GDM1 (cell line): ENCODE results near the gene C10orf143.
"Not testable (repeated sequence)": the region's sequence is repeated elsewhere in the genome, so short reads cannot be mapped to it uniquely, and the experiment has no call there.

Experiments
- DNase-seq: peaks from one replicate; lab custom pipeline; 2025; lab: John Stamatoyannopoulos, UW

C10orf143 gene

GRCh38 chr10:130110246-130111112 is at the start of gene C10orf143:
C10orf143 (minus strand) TSS chr10:130110830; CDS start chr10:130110772, 58 bp downstream.
- peak; percentile 94 for DNase-seq

GRCh38 chr10:130159192-130159794 is 48.7 kb upstream of the C10orf143 start:
- no peak for DNase-seq

- DNase-seq, result no peak
Observed at GRCh38 chr10:130146042-130146441, 35.4 kb upstream of the C10orf143 start.

GRCh38 chr10:130141878-130142277 is 31.2 kb upstream of the C10orf143 start:
- no peak for DNase-seq

- no peak for DNase-seq
Observed at GRCh38 chr10:130141460-130141859, 30.8 kb upstream of the C10orf143 start.

GRCh38 chr10:130141038-130141437 is 30.4 kb upstream of the C10orf143 start:
- DNase-seq, result no peak

- no peak for DNase-seq
Observed at GRCh38 chr10:130140425-130140824, 29.8 kb upstream of the C10orf143 start.

GRCh38 chr10:130138479-130138866 is 27.8 kb upstream of the C10orf143 start:
- DNase-seq, result no peak

GRCh38 chr10:130137659-130138478 is 27.2 kb upstream of the C10orf143 start:
- no peak for DNase-seq

- DNase-seq, result no peak
Observed at GRCh38 chr10:130137090-130137448, 26.4 kb upstream of the C10orf143 start.

- peak; percentile 69 for DNase-seq
Observed at GRCh38 chr10:130136226-130137089, 25.8 kb upstream of the C10orf143 start, which contains the start of gene GLRX3. GLRX3 (plus strand) TSS chr10:130136391; CDS start chr10:130136421, 30 bp downstream.

GRCh38 chr10:130135676-130136225 is 25.1 kb upstream of the C10orf143 start:
- no peak for DNase-seq

GRCh38 chr10:130128922-130129321 is 18.3 kb upstream of the C10orf143 start:
- no peak for DNase-seq

- DNase-seq, result no peak
Observed at GRCh38 chr10:130128062-130128781, 17.6 kb upstream of the C10orf143 start.

- peak; percentile 48 for DNase-seq
Observed at GRCh38 chr10:130127364-130128061, 16.9 kb upstream of the C10orf143 start.

- DNase-seq, result no peak
Observed at GRCh38 chr10:130121486-130122079, 11.0 kb upstream of the C10orf143 start.

- DNase-seq, result not testable (repeated sequence)
Observed at GRCh38 chr10:130117535-130117934, 6.9 kb upstream of the C10orf143 start.

- DNase-seq, result not testable (repeated sequence)
Observed at GRCh38 chr10:130116942-130117341, 6.3 kb upstream of the C10orf143 start.

- no peak for DNase-seq
Observed at GRCh38 chr10:130112821-130113220, 2.2 kb upstream of the C10orf143 start.

GRCh38 chr10:130111852-130112180 is 1.2 kb upstream of the C10orf143 start:
- DNase-seq, result no peak
